KMS-11 (cell line): ENCODE data around the gene SPACA6.

Source experiments
- H2AFZ ChIP-seq: fragments of 200-600 bp; sonication (generic); 2 replicates; pipeline ENCODE4 v1.6.1; 2016; ENCODE audit warnings: antibody characterized with exemption, mixed run types, low read depth
- H3K27ac ChIP-seq: fragments of 200-600 bp; sonication (generic); 2 replicates; pipeline ENCODE4 v1.6.1; 2016; ENCODE audit warnings: mild to moderate bottlenecking, mixed run types
- H3K27me3 ChIP-seq: fragments of 200-600 bp; sonication (generic); 2 replicates; pipeline ENCODE4 v1.6.1; 2017; ENCODE audit warnings: mild to moderate bottlenecking, low read depth, mixed run types, moderate library complexity; ENCODE audit not compliant: insufficient read depth
- H3K36me3 ChIP-seq: fragments of 200-600 bp; sonication (generic); 2 replicates; pipeline ENCODE4 v1.6.1; 2017; ENCODE audit warnings: mild to moderate bottlenecking, mixed run types; ENCODE audit not compliant: insufficient read depth
- H3K4me1 ChIP-seq: fragments of 200-600 bp; sonication (generic); 2 replicates; pipeline ENCODE4 v1.6.1; 2016; ENCODE audit warnings: mild to moderate bottlenecking, low read depth, mixed run types; ENCODE audit not compliant: poor library complexity, severe bottlenecking
- H3K4me2 ChIP-seq: fragments of 200-600 bp; sonication (generic); 2 replicates; pipeline ENCODE4 v1.7.0; 2016; ENCODE audit warnings: mild to moderate bottlenecking, mixed run types
- H3K4me3 ChIP-seq: fragments of 200-600 bp; sonication (generic); IDR thresholded peaks from 2 replicates; pipeline ENCODE4 v1.6.1; 2017; ENCODE audit warnings: low read depth, low read length, mixed read lengths; ENCODE audit not compliant: insufficient read depth
- H3K79me2 ChIP-seq: fragments of 200-600 bp; sonication (generic); 2 replicates; pipeline ENCODE4 v1.6.1; 2016; ENCODE audit warnings: low read depth, mixed run types; ENCODE audit not compliant: insufficient read depth
- H3K9ac ChIP-seq: fragments of 200-600 bp; sonication (generic); 2 replicates; pipeline ENCODE4 v1.6.1; 2016; ENCODE audit warnings: mild to moderate bottlenecking, mixed run types
- H4K20me1 ChIP-seq: fragments of 200-600 bp; sonication (generic); 2 replicates; pipeline ENCODE4 v1.6.1; 2016; ENCODE audit warnings: mild to moderate bottlenecking, mixed run types; ENCODE audit not compliant: insufficient read depth
- TF ChIP-seq, protein P1 (sequence below): fragments of 200-600 bp; sonication (generic); conservative IDR thresholded peaks from 2 replicates; pipeline ENCODE4 v1.6.1; 2017; ENCODE audit warnings: low read depth, mild to moderate bottlenecking, antibody characterized with exemption, low read length, moderate library complexity, mixed read lengths

SPACA6 gene

GRCh38 chr19:51692468-51692867 lies 662 bp upstream of the SPACA6 start:
- Histone ChIP-seq H4K20me1 (no peaks in the 10 kb centered on the region), H2AFZ (no peak overlapping the region), H3K27me3 (peaks cover 3% of the 10 kb centered on the region; the same call in 1 of the 2 replicates), H3K36me3 (no peaks in the 10 kb centered on the region), H3K4me2 (no peak overlapping the region), H3K79me2 (no peaks in the 10 kb centered on the region), H3K9ac (no peak overlapping the region), H3K27ac (no peak overlapping the region), H3K4me1 (no peaks in the 10 kb centered on the region), H3K4me3 (no peak overlapping the region)
- TF ChIP-seq, protein P1, sequence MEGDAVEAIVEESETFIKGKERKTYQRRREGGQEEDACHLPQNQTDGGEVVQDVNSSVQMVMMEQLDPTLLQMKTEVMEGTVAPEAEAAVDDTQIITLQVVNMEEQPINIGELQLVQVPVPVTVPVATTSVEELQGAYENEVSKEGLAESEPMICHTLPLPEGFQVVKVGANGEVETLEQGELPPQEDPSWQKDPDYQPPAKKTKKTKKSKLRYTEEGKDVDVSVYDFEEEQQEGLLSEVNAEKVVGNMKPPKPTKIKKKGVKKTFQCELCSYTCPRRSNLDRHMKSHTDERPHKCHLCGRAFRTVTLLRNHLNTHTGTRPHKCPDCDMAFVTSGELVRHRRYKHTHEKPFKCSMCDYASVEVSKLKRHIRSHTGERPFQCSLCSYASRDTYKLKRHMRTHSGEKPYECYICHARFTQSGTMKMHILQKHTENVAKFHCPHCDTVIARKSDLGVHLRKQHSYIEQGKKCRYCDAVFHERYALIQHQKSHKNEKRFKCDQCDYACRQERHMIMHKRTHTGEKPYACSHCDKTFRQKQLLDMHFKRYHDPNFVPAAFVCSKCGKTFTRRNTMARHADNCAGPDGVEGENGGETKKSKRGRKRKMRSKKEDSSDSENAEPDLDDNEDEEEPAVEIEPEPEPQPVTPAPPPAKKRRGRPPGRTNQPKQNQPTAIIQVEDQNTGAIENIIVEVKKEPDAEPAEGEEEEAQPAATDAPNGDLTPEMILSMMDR: no peak

GRCh38 chr19:51693819-51694218 lies 689 bp downstream of the SPACA6 start:
- TF ChIP-seq, protein P1: no peak
- no peaks in the 10 kb centered on the region for H3K27me3 ChIP-seq
- no peak overlapping the region for H3K4me3 ChIP-seq
- no peaks in the 10 kb centered on the region for H4K20me1 ChIP-seq
- no peak overlapping the region for H3K27ac ChIP-seq
- no peaks in the 10 kb centered on the region for H3K79me2 ChIP-seq
- no peaks in the 10 kb centered on the region for H3K36me3 ChIP-seq
- no peak overlapping the region for H3K4me2 ChIP-seq
- H2AFZ ChIP-seq: no peak overlapping the region
- H3K4me1 ChIP-seq: no peaks in the 10 kb centered on the region
- no peak overlapping the region for H3K9ac ChIP-seq

DNA sequence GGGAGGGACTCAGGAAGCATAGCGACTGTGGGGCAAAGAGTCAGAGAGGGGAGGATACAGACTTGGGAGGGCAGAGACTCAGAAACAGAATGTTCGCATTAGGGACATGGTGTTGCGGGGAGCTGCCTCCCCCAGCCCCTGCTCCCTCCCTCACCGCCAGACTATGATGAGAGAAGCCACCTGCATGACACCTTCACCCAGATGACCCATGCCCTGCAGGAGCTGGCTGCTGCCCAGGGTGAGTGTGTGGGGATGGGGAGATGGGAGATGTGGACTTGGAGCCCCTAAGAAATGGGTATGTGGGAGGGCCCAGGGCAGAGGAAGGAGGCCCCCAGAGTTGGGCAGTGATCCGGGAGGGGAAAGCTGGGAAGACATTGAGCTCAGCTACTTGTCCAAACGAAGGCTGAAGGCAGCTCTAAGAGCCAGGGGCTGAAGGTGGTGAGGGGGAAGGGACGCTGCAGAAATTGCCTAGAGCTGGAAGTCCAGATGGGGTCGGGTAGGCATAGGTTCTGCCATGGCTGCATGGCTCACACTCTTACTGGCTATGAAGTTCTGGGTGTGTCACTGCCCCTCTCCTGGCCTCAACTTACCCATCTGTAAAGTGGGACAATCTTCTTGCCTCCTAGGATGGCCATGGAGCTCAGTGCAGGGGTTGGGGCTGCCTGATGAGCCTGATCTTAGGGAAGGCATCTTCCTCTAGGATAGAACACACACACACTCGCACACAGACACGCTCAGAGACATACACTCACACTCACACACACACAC lies 1.4 kb downstream of the SPACA6 start:
- TF ChIP-seq, protein P1: no peak
- Histone ChIP-seq H3K27ac (no peak overlapping the region), H4K20me1 (no peaks in the 10 kb centered on the region), H3K36me3 (no peaks in the 10 kb centered on the region), H3K27me3 (no peaks in the 10 kb centered on the region), H3K4me1 (no peaks in the 10 kb centered on the region), H3K4me3 (no peak overlapping the region), H2AFZ (no peak overlapping the region), H3K9ac (no peak overlapping the region), H3K4me2 (no peak overlapping the region), H3K79me2 (no peaks in the 10 kb centered on the region)

- Histone ChIP-seq H2AFZ (no peak overlapping the region), H3K4me3 (no peak overlapping the region), H3K4me2 (no peak overlapping the region), H4K20me1 (no peaks in the 10 kb centered on the region), H3K36me3 (no peaks in the 10 kb centered on the region), H3K9ac (no peak overlapping the region), H3K4me1 (no peaks in the 10 kb centered on the region), H3K79me2 (no peaks in the 10 kb centered on the region), H3K27ac (no peak overlapping the region), H3K27me3 (no peaks in the 10 kb centered on the region)
- TF ChIP-seq, protein P1: no peak
These were observed 2.0 kb downstream of the SPACA6 start for GRCh38 chr19:51695088-51695487.
